ENCODE results near the gene NRP2. TPM values are rescaled to one million over a fixed set of nuclear protein-coding genes. Genes with fewer than 3 reads are reported as not detected.

Gene NRP2
- total RNA-seq, 2 donors from 2014 or later, result 0.59 to 3.0 TPM

DNA sequence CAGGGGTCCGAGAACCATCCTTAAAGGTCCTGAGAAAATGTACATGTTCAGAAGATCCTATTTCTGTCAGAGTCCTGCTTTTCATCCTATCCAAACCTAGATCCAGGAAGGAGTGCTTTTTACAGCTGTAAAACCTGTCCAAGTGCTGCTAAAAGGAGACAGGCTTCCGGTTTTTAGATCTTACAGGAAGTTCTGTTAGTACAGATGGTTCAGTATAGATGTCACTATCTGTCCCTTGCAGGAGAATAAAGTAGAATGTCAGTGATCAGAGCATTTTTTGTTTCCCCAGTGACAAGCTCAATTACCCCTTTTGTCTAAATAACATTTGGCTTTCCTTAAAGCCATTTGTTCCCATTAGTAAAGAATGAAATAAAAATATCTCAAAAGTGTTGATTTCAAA is 98.3 kb downstream of the NRP2 start:
- DNase-seq (ENCODE audit: low spot score in 2 of 2) (no peak), ATAC-seq (no peak)
- Mint-ChIP-seq H3K9me3 (no peaks in the 10 kb centered on the region), H3K36me3 (no peaks in the 10 kb centered on the region), H3K27ac (no peak overlapping the region)

DNA sequence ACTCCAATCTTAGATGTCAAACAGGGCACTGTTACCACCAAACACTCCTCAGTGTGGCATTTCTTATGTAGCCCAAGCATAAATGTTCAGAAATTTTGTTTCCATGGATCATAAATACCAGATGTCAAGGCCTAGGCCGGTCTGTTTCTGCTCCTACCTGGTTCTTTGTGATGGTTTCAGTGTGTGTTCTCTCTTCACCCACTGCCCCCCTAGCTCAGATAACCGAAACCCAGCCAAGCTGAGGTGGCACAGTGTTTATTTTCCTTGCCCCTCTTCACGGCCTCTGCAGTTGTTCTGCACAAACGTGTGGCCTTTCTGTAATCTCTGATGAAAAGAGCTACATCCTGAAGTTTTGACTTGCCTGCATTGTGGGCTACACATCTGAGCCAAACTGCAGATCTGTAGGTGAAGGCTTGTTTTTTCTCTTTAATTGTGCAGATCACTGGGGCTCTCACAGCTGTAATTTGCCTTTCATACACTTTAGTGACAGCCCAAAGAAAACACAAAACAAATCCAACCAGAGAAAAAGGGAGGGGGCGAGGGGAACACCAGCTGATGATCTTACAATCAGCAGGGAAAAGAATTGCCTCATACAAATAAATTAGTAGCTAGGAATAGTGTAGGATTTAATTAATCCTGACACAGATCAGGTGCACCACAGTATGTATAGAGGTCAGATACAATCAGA is 99.1 kb downstream of the NRP2 start:
- no peaks in the 10 kb centered on the region for H3K36me3 Mint-ChIP-seq
- H3K27ac Mint-ChIP-seq, result no peak overlapping the region
- ATAC-seq (no peak), DNase-seq (ENCODE audit: low spot score in 2 of 2) (no peak)
- no peaks in the 10 kb centered on the region for H3K9me3 Mint-ChIP-seq

DNA sequence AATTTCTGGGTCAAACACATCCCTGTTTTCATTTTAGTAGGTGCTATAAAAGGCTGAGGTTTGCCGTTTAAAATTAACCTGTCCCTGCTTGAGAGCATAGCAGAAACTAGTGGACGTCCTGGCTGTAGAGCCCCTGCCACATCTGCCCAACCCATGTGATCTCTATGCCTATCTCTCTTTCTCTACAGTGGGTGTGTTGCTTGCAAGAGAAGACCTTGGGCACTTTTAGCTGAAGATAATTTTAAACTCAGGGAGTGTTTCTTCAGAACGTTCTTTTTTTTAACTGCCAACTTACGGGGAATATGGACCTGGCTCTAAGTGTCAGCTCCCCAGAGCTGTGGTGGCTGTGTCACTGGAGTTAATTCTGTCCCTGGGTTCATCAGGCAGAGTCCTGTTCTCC is 100.6 kb downstream of the NRP2 start:
- Mint-ChIP-seq H3K27ac (peak overlapping the region in 1 of 2 donors; percentile 17), H3K36me3 (no peaks in the 10 kb centered on the region), H3K9me3 (peaks cover 0 to 5% of the 10 kb centered on the region in 2 donors)
- ATAC-seq, result no peak
- no peak for DNase-seq (ENCODE audit: low spot score in 2 of 2)

DNA sequence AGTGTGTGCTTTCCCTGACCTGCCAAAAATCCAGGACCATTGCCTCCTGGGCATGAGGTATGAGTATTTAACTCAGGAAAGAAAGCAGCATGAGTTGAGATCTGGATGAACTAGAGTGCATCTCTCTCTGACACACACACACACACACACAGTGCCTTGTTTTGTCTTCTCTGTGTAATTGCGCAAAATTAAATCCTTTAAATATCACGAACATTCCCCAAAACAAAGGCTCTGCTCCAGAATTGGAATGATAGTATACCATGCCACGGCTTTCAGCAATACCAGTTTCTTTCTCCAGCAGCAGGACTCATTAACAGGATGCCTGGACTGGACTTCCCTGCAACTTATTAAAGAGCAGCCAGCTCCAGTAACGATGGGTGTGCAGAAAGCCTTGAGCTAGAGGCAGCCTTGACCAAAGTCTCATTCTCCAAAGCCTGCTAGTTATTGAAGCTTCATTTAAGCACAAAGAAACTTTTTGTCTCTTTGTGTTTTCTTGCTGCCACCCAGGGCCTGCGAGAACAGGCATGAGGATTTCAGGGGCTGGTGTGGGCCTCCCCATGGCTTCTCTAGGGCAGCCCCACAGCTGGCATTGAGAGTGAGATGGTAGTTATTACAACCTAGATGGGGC is 101.7 kb downstream of the NRP2 start:
- Mint-ChIP-seq H3K9me3 (peaks cover 0 to 5% of the 10 kb centered on the region in 2 donors), H3K36me3 (no peaks in the 10 kb centered on the region), H3K27ac (no peak overlapping the region)
- DNase-seq (ENCODE audit: low spot score in 2 of 2) (no peak), ATAC-seq (no peak)

DNA sequence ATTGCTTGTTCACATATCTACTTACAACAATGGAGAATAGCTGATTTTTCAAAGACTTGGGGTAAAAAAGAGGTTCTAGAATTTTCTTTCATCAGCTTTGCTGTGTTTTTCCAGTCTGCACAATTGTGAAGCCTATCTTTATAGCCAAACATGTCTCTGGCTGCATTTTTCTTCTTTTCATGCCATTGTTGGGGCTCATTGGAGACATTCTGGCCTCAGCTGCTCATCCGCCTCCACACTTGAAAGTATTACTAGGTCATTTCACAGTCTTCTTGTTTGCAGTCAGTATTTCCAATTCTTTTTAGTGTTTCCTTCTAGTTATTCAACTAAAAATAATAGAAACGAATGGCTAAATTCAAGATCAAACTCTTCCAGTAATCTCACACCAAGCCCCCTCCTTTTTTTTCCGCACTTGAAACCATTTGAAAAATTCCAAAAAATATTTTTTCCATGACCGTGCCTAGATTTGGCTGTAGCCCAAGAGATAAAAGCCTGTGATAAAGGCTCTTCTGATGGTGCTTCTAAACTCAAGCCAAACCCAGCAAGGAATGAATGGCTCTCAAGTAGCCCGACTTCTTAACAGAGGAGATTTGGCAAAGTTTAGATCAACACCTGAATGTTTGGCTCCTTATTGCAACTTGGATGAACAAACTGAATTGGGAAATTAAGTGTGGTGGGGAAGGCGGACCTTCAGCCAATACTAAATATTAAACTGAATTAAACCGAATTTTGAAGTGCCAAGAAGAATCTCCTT is 103.4 kb downstream of the NRP2 start:
- DNase-seq (ENCODE audit: low spot score in 2 of 2) (no peak), ATAC-seq (no peak)
- Mint-ChIP-seq H3K9me3 (peaks cover 0 to 5% of the 10 kb centered on the region in 2 donors), H3K27ac (no peak overlapping the region), H3K36me3 (no peaks in the 10 kb centered on the region)

DNA sequence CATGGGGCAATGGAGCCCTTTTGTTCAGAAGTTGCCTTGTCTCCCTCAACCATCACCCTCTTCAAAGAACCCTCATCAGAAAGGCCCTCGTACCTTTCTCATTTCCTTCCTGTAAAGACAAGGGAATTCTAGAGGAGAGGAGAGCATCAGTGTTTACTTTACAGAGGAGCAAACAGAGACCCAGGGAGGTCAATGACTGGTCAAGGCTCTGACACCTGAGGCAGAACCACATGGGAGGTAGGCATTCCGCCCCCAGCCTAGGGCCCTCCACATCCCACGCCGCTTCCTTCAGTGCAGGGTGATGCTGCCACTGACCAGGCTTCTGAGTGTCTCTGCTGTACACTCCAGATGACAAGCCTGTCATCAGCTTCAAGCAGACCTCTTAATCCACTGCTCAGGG is 104.7 kb downstream of the NRP2 start:
- ATAC-seq (no peak), DNase-seq (ENCODE audit: low spot score in 2 of 2) (no peak)
- Mint-ChIP-seq H3K36me3 (no peaks in the 10 kb centered on the region), H3K9me3 (peaks cover 0 to 5% of the 10 kb centered on the region in 2 donors), H3K27ac (no peak overlapping the region)

DNA sequence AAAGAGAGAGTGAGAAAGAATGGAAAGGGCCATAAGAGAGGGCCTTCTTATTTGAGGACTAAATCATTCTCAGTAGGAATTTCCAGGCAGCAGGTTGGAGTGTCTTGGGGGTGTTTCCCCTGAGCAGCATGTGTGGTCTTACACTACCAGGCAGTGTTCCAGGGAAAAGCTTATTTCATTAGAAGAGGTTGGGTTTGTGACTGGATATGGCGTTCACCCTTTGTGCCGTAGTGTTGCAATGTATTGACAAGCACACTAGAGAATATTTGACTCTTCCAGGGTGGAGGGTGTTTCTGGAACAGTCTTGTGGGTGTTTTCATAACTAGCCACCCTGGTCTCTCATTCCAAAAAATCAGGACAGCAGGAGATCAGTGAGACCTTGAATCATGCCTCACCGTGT is 105.5 kb downstream of the NRP2 start:
- DNase-seq (ENCODE audit: low spot score in 2 of 2) (no peak), ATAC-seq (no peak)
- H3K27ac Mint-ChIP-seq, result no peak overlapping the region
- H3K36me3 Mint-ChIP-seq, result no peaks in the 10 kb centered on the region
- peaks cover 0 to 5% of the 10 kb centered on the region in 2 donors for H3K9me3 Mint-ChIP-seq

DNA sequence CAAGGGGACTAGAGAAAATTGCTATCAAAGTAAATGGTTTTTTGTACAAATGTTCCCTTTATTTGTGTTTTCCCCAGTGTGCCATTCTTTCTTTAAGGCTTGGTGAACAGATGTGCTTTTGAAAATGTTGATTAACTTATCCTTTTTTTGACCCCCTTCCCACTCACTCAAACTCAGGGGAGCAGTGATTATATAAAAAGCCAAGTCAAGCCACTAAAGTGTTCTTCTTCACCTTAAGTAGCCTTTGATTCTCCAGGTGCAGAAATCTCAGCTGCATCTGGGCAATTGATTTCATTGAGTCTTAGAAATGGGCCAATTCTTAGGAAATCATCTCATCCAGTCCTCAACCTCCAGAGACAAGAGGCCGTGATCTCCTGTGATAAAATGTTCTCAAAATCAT is 107.6 kb downstream of the NRP2 start:
- Mint-ChIP-seq H3K36me3 (no peaks in the 10 kb centered on the region), H3K9me3 (peaks cover 0 to 5% of the 10 kb centered on the region in 2 donors), H3K27ac (no peak overlapping the region)
- ATAC-seq (no peak), DNase-seq (ENCODE audit: low spot score in 2 of 2) (no peak)

DNA sequence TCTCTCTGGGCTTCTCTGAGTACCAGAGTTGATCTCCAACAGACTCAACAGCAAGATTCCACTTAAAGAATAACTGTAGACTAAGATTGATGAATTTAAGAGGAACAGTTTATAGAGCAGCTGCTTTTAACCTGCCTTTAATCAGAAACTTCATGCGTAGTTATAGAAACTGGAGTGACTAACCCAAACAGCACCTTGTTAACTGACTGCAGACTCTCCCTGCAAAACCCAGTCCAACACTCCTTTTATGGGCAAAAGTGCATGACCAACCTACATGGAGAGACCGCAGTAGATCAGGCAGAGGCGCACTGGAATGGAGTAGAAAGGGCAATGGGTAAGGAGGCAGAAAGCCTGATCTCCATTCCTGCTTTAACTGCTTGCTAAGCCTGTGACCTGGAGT is 110.6 kb downstream of the NRP2 start:
- Mint-ChIP-seq H3K9me3 (no peaks in the 10 kb centered on the region), H3K27ac (no peak overlapping the region), H3K36me3 (no peaks in the 10 kb centered on the region)
- DNase-seq (ENCODE audit: low spot score in 2 of 2), result no peak
- ATAC-seq, result no peak

DNA sequence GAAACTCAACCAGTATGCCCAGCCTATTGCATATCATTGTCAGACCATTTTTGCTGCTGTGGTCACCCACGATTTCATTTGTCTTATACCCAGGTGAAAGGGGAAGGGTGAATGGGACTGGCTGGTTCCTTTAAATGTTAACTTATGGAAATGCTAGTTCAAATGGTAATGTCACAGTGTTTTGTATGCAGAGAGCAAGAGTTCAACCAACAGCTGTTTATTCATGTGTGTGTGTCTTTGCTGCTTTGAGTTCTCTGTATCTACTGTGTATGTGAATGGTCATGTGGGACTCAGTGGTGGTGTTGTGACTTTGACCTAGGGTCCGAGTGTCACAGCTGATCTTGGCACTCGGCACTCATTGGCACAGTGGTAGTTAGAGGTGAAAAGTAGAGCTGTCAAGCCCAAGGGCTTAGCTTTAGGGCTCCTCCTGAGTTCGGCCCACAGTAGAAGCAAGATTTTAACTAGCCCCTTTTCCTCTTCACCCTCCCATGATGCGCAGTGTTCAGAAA is 114.6 kb downstream of the NRP2 start:
- ATAC-seq (no peak), DNase-seq (ENCODE audit: low spot score in 2 of 2) (no peak)
- H3K9me3 Mint-ChIP-seq, result no peaks in the 10 kb centered on the region
- no peak overlapping the region for H3K27ac Mint-ChIP-seq
- H3K36me3 Mint-ChIP-seq, result no peaks in the 10 kb centered on the region

DNA sequence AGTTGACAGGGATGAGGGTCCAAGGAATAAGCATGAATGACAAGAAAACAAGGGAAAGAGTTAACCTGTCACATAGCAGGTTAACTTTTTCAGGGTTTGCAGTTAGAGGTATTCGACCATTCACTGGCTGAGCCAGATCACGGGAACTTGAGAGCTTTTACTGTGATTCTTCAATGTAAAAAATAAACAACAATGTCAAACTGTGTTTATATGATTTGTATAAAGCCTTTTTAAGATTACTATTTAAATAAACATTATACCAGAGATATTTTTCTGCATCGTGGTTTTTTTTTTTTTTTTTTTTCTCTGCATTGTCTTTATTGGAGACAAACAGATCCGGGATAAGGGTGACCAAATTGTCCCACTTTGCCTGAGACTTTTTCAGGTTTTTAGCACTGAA is 115.6 kb downstream of the NRP2 start:
- no peaks in the 10 kb centered on the region for H3K36me3 Mint-ChIP-seq
- H3K27ac Mint-ChIP-seq, result no peak overlapping the region
- DNase-seq (ENCODE audit: low spot score in 2 of 2) (no peak), ATAC-seq (no peak)
- no peaks in the 10 kb centered on the region for H3K9me3 Mint-ChIP-seq

DNA sequence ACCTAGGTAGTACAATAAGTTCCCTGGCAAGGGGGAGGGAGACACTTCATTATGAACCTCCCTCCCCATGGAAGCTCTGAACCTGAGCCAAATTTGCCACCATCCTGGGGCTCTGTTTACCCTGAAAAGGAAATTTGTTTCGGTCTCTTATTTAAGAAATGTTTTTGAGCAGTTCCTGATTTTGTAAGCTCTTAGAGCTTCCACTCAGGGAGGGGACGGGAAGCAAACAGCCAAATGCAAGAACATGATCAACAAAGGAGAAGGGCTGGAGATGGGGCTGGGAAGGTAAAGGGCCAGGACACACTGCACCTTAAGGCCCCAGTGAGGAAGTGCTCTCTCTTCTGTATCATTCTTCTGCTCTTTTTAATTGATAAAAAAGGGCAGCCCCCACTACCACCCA is 117.9 kb downstream of the NRP2 start:
- ATAC-seq, result no peak
- no peaks in the 10 kb centered on the region for H3K9me3 Mint-ChIP-seq
- H3K27ac Mint-ChIP-seq, result no peak overlapping the region
- no peak for DNase-seq (ENCODE audit: low spot score in 2 of 2)
- no peaks in the 10 kb centered on the region for H3K36me3 Mint-ChIP-seq

DNA sequence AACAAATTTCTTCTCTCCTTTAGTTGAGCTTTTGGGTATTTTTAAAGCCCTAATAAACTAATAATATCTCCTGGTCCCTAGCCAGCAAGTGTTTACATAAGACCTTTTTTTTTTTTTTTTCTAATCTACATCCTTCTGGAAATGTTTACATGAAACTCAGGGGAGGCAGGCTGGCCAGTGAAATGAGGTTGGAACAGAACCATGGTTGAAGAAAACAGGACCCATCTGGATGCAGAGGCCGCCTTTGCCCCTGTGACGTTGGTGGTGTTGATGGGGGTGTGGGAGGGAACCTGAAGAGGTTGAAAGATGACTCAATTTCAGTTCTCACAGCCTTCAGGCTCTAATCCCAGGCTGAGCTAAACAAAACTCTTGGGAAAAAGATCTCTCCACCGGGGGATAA is 118.5 kb downstream of the NRP2 start:
- DNase-seq (ENCODE audit: low spot score in 2 of 2), result no peak
- ATAC-seq, result no peak
- Mint-ChIP-seq H3K27ac (no peak overlapping the region), H3K9me3 (no peaks in the 10 kb centered on the region), H3K36me3 (no peaks in the 10 kb centered on the region)

DNA sequence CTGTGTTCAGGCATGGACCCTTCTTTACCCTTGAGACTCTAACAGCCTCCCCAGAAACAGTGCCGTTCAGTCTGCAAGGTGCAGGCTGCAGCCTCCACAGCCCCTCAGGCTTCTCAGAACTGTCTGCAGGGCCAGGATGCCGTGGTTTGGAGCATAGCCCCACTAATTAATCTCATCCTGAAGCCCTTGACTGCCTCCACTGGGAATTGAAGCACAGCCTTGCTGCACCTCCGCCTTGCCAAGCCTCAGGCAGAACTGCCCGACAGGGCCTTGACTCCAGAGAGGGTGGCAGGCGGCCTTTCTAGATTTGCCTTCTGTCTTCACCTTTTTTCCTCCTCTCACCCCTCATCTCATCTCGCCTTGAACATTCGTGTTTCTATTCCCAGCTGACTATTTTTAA is 119.8 kb downstream of the NRP2 start:
- Mint-ChIP-seq H3K27ac (peak overlapping the region in 1 of 2 donors; percentile 15), H3K9me3 (no peaks in the 10 kb centered on the region), H3K36me3 (no peaks in the 10 kb centered on the region)
- DNase-seq (ENCODE audit: low spot score in 2 of 2) (no peak), ATAC-seq (no peak)

DNA sequence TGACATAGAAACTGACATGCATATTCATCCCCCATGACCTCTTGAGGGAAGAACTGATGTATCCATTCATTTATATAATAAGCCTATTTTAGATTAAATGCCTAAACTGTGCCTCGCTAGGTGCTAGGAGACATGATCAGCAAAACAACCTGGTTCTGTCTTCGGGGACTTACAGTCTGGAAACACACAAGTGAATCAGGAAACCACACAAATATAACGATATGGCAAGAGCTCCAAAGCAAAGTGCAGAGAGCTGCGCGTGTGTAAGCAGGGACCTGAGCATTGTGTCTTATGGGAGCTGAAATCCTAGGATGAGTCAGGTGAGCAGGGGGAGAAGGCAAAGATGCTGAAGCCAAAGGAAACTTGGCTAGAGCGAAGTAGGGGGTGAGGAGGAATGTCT is 120.6 kb downstream of the NRP2 start:
- DNase-seq (ENCODE audit: low spot score in 2 of 2) (no peak), ATAC-seq (no peak)
- Mint-ChIP-seq H3K36me3 (no peaks in the 10 kb centered on the region), H3K9me3 (no peaks in the 10 kb centered on the region), H3K27ac (no peak overlapping the region)

DNA sequence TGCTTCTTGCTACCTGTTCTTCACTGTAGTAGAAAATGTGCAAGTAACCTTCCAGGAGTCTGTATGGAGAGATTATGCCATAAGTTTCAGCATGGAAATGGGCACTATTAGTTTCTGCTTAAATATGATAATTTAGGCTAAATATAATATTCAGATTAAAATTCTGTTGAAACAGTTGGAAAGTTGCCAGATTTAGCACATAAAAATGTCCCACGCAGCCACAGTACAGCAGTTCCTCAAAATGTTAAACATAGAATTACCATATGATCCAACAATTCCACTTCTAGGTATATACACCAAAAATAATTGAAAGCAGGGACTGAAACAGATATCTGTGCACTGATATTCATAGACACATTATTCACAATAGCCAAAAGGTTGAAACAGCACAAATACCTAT is 121.2 kb downstream of the NRP2 start:
- H3K36me3 Mint-ChIP-seq, result no peaks in the 10 kb centered on the region
- DNase-seq (ENCODE audit: low spot score in 2 of 2) (no peak), ATAC-seq (no peak)
- H3K27ac Mint-ChIP-seq, result no peak overlapping the region
- no peaks in the 10 kb centered on the region for H3K9me3 Mint-ChIP-seq

DNA sequence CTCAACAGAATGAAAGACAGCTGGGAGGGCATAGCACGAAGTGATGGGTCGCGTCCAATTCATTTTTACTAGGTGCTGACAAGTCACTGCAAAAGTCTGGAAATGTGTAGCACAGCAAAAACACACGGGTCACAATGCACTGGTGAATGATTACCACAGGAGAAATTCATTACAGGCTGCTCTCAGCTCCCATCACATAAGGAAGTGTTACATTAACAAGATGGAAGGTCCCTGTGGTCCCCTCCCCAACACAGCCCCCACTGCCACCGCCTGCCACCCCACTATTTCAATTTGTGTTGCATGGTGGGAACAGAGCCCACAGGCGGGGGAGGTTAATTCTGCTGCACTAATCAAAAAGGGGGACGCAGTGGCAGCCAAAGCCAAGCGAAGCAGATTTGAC is 122.8 kb downstream of the NRP2 start:
- H3K9me3 Mint-ChIP-seq, result no peaks in the 10 kb centered on the region
- H3K36me3 Mint-ChIP-seq, result no peaks in the 10 kb centered on the region
- no peak for ATAC-seq
- H3K27ac Mint-ChIP-seq, result no peak overlapping the region
- DNase-seq (ENCODE audit: low spot score in 2 of 2), result no peak

Measured in activated naive CD4-positive, alpha-beta T cell treated with anti-CD3 and anti-CD28 coated beads, Interleukin-2, amount 50 U/mL, for 72 hours (primary cell).